HG03095 (cell line): ENCODE measurements around the gene PIGM.
"Not testable (repeated sequence)": the region's sequence is repeated elsewhere in the genome, so short reads cannot be mapped to it uniquely, and the experiment has no call there.

ENCODE experiments used
- ATAC-seq: cut with Tn5 transposase; IDR thresholded peaks from one replicate; pipeline ENCODE4 v1.9.1; 2021; ENCODE audit warnings: moderate library complexity; ENCODE audit not compliant: unreplicated experiment

PIGM gene

DNA sequence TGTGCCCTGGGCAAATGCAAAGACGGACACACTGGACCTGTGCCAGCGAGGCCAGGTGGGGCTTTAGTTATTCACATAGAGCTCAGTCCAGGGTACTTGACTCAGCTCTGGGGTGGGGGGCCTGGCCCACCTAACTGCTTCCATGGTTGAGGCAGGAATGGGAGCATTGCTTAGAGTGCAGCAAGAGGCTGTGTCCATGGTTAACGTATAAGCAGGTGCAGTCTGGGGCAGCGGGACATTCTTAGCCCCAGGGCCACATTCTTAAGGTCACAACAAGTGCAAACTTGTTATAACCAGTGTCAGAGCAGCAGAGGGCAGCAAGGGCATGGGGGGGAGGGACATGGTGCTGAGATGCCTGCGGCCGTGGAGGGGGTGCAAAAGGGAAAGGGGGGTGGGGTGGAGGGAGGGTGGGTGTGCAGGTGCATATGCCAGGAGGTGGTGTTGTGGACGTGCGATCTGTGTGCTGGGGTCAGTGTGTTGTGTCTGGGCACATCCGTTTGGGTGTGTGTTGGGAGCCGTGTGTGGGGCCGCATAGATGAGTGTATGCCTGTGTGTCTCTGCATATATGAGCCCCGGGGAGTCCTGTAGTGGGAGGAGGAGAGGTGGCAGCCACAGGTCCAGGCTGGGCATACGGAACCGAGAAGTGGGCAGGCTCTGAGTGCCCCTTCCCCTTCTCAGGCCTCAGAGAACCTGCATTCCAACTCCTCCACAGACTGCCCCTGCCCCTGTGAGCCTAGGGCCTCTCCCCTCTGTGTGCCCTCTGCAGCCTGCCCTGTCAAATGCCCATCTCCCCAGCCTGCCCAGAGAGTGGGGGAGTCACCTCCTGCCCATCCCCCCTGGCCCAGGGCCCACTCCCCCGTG is 29.8 kb upstream of the PIGM start:
- no peak for ATAC-seq

GRCh38 chr1:160058087-160058486 is 26.3 kb upstream of the PIGM start:
- ATAC-seq: no peak

- no peak for ATAC-seq
These were observed 24.9 kb upstream of the PIGM start for GRCh38 chr1:160056648-160057169.

DNA sequence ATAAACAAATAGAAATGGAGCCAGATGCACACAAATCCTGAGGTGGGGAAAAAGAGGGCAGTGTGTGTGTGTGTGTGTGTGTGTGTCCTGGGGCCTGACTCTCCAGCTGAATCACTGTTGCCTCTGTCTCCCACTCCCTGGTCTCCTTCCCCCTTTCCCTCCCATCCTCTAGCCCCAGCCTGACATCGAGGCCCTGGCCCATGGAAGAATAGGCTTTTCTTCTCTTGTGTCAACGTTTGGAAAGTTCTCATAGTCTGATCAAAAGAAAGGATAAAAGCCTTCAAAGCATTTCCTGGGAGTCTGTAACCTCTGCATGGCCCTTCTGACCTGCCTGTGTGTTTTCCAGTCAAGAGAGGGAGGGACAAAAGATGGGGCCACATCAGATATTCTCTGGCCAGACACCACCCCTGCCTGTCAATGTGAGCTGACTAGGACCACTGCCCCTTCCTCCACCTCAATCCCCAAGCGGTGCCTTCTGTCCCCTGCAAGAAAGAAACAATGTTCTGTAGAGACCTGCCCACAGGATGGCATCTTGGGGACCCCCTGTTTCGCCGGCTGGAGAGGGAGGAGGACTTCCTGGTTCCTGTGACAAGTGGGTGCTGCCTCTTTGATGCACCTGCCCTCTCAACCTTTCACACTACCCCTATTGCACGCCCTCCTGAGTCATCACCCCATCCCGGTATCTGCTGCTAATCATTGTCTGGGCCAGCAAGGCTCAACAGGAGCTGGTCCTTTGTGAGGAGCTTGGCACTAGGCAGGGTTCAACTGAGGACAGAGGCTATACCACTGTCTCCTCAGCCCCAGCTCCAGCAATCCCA is 22.0 kb upstream of the PIGM start:
- no peak for ATAC-seq

DNA sequence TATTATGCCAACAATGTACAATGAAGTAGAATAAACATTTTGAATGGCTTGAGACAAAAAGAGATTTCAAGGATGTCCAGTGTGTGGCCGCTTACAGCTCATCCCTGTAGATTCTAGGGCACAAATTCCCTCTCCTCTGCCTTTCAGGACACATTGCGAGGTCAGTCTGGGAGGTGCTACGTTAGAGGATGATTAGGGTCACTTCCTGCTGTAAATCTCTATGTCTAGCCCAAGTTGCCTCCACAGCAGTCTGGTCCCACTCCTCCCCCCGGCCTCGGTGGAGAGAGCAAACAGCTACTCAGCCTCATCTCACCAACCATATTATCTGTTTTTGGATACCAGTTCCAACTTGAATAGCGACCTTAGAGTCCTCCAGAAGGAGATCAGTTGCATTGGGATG is 21.1 kb upstream of the PIGM start:
- ATAC-seq: no peak

GRCh38 chr1:160050619-160051018 is 18.8 kb upstream of the PIGM start:
- no peak for ATAC-seq

GRCh38 chr1:160050182-160050581 is 18.4 kb upstream of the PIGM start:
- not testable (repeated sequence) for ATAC-seq

GRCh38 chr1:160049101-160049500 is 17.3 kb upstream of the PIGM start:
- no peak for ATAC-seq

GRCh38 chr1:160048335-160048734 is 16.5 kb upstream of the PIGM start:
- no peak for ATAC-seq

DNA sequence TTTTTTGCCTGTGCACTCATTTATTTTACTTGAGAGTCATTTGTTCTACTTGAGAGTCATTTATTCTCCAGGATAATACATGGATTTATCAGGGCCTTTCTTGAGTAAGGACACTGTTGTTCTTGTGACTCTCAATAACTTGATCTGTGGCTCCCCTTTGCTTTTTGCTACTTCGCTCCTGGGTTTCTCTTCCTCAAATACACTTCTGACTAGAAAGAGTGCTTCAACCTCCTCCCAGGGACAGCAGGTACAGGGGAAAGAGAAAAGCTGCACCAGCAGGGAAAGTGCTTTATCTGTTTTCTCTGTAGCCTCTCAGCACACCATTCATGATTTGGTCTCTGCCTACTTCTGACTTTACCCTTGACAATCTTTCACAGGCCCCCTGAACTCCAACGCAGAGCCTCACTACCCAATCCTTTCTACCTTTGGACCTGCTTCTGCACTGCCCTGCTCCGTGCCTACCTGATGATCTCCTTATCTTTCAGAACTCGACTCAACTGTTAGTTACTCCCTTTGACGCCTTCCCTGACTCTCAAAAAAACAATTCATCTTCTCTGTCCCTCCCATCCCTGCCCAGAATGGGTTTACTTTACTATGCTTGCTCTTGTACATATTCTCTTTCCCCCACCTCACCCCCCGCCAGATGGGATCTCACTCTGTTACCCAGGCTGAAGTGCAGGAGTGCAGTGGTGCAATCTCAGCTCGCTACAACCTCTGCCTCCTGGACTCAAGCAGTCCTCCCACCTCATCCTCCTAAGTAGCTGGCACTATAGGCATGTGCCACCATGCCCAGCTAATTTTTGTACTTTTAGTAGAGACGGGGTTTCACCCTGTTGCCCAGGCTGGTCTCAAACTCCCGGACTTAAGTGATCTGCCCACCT is 15.6 kb upstream of the PIGM start:
- no peak for ATAC-seq

DNA sequence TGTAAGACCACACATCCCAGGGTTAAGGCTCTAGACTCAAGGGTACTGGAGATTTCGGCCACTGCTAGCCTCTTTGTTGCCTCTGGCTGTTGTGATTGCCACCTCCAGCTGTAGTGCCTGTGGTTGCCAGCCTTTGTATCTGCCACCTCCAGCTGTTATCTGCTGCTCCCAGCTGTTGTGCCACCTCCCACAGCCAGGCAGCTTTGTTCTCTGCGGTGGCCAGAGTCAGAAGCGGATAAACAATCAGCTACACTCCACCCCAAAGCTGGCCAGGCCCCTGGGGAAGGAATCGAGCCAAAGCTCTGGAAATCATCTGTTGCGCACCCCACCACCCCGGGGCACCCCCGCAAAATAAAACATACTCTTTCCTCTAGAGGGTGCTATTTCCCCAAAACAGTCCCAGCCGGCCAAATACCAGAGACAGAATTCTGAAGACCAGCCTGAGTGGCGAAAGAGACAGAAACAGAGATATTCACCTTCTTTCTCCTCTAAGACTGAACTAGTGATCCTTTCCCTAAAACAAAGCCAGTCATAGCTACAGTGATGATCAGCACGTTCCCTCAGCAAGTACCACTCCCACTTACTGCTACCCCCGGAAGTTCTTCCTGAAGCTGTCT is 14.8 kb upstream of the PIGM start:
- peak; percentile 68 for ATAC-seq

DNA sequence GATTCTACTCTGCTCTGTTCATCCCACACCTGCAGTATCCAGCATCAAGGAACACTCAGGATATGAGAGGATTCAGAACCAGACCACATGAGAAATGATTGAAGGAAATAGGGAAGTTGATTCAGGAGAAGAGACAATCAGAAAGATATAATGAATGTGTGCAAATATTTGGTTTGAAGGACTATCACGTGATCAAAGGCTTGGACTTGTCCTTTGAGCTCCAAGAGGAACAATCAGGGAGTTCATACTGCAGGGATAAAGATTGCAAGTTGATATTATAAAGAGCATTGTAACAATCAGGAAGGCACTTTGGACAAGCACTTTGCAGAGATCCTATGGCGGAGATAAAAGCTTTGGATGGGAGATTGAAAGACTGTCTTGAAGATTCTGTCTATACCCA is 13.9 kb upstream of the PIGM start:
- no peak for ATAC-seq

GRCh38 chr1:160043543-160043942 is 11.8 kb upstream of the PIGM start:
- no peak for ATAC-seq

GRCh38 chr1:160040476-160040875 is 8.7 kb upstream of the PIGM start:
- ATAC-seq: no peak

DNA sequence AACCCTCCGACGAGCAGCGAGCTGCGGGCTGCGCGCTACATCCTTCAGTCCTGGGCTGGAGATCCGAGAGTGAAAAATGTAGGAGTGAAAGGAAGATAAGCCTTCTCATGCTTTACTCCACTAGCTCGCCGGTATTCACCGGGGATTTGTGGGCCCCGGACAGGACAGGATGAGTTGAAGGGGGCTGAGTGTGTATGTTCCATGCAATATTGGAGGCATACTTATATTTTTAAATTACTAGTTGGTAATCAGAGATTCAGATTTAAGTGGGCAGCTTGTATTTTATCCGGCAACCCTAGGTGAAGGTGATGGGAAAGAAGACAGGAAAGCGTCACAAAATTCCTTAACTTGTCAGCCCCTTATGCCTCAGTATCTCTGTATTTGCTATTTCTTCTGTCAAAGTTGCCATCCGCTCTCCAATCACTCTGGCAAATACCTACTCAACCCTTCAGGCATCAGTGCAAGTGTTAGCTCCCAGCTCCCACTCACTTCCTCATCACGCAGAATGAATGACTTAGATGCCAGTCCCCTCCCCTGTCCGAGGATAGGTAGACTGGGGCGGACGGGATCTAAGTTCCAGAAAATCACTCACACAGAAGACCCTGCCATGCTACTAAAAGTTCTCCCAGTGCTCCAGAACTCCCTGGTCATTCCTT is 503 bp upstream of the PIGM start:
- peak; percentile 17 for ATAC-seq

GRCh38 chr1:160030657-160031364 is 979 bp downstream of the PIGM start:
- ATAC-seq: no peak

DNA sequence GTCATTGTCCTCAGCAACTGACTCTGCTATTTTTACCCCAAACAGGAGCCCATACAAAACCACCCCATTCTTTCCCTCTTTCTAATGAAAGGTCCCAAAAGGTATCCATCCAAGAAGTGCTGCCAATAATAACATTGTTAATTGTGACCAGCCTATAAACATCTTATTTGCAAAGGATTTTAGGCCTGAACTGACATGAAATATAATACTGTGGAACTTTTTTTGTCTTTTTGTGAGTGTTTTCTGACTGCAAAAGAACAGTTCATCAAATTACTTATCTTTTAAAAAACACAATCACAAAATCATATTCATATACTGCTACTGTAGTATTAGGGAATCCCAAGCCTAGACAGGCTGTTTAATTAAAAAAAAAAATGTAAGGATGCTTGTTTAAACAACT is 3.4 kb downstream of the PIGM start:
- ATAC-seq: no peak

DNA sequence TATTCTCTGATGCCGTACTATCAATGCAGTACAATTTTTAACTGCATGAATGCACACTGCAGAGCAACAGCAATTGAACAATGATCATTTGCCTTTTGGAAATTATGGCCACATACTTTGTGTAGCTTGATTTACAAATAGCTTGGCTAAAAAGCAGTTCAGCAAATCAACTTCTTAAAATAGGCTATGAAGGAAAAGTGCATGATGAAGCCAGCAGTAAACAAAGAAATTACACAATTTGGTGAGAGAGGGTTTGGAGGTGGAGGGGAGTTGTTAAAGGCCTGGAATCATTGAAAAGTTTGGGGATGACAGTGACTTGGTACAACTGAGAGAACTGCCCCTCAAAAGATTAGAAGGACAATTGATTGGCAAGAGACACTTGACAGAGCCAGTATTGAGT is 6.5 kb downstream of the PIGM start:
- no peak for ATAC-seq

DNA sequence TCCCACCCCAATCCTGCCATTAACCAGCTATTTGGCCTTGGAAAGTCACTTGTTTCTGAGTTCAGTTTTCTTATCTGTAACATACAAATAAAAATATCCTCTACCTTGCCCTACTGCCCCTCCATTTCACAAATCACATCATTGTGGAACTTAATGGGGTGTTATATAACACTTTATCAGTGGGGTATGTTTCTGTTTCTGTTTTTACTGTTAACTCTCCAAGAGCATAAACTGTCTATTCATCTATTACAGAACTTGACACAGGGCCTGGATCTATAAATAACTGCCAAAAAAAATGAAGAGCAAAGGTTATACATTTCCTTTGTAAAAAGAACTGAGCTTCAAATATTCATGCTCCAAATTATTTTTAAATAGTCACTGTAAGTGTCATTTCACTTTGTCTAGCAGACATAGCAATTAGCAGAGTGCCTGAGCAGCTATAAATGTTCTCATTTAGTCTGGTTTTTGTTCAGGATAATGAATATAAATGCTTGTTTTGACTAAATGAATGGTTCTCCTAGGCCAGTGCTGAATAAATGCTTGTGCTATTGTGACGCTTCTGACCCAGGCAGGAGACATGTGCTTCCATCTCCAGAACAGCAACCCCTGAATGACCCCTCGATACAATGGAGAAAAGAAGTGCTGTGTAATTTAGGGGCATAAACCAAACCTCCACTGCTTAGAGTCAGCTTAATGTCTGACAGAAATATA is 7.4 kb downstream of the PIGM start:
- no peak for ATAC-seq
